ENCODE measurements around the gene GMDS. TPM values are rescaled to one million over a fixed set of nuclear protein-coding genes. Genes with fewer than 3 reads are reported as not detected.

Gene GMDS
- polyA plus RNA-seq, 1 donor (not counting 4 experiments of a cell fraction or from before 2014, with no cell fraction given) = 22.1 TPM

DNA sequence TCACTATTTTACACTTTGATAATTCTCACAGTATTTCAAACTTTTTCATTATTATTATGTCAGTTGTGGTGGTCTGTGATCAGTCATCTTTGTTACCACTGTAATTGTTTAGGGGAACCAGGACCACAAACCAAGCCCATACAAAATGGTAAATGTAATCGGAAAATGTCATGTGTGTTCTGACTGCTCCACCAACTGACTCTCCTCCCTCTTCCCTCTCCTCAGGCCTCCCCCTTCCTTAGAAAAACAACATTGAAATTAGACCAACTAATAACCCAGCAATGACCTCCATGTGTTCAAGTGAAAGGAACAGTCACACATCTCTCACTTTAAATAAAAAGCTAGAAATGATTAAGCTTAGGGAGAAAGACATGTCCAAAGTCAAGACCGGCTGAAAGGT is 63.8 kb downstream of the GMDS start:
- no peak for FAIRE-seq
- dilution Hi-C loops (cut with MboI; ENCODE audit: extremely low pct_ligation_motif_present, low sequenced_read_pairs) = no loop called here
- Histone ChIP-seq H3K27me3 (ENCODE audit: control insufficient read depth, extremely low read depth, insufficient read depth, low read length) (no peaks in the 10 kb centered on the region), H3K36me3 (ENCODE audit: control insufficient read depth in 2 of 2, extremely low read depth in 1 of 2, insufficient read depth in 2 of 2, low read length in 2 of 2) (no peaks in the 10 kb centered on the region), H4K20me1 (ENCODE audit: control insufficient read depth, extremely low read depth, insufficient read depth, low read length) (no peaks in the 10 kb centered on the region), H2AFZ (ENCODE audit: control insufficient read depth, low read length) (no peak overlapping the region), H3K4me3 (ENCODE audit: control insufficient read depth in 2 of 3, extremely low read depth in 1 of 3, insufficient read depth in 2 of 3, low read depth in 1 of 3, low read length in 3 of 3) (no peak overlapping the region), H3K9me1 (ENCODE audit: control insufficient read depth, extremely low read depth, insufficient read depth, low read length) (no peaks in the 10 kb centered on the region), H3K27ac (ENCODE audit: control insufficient read depth, insufficient read depth, low read length) (no peak overlapping the region), H3K9me3 (ENCODE audit: control insufficient read depth, low read depth, low read length) (no peaks in the 10 kb centered on the region), H3K79me2 (ENCODE audit: control insufficient read depth, insufficient read depth, low read length) (no peaks in the 10 kb centered on the region), H3K4me1 (ENCODE audit: control insufficient read depth, extremely low read depth, insufficient read depth, low read length) (no peaks in the 10 kb centered on the region), H3K9ac (ENCODE audit: control insufficient read depth, extremely low read depth, insufficient read depth, low read length) (no peak overlapping the region), H3K4me2 (ENCODE audit: control insufficient read depth, extremely low read depth, insufficient read depth, low read depth, low read length) (no peak overlapping the region)
- DNase-seq (ENCODE audit: low read depth, low spot score) = no peak
- TF ChIP-seq, protein P1, sequence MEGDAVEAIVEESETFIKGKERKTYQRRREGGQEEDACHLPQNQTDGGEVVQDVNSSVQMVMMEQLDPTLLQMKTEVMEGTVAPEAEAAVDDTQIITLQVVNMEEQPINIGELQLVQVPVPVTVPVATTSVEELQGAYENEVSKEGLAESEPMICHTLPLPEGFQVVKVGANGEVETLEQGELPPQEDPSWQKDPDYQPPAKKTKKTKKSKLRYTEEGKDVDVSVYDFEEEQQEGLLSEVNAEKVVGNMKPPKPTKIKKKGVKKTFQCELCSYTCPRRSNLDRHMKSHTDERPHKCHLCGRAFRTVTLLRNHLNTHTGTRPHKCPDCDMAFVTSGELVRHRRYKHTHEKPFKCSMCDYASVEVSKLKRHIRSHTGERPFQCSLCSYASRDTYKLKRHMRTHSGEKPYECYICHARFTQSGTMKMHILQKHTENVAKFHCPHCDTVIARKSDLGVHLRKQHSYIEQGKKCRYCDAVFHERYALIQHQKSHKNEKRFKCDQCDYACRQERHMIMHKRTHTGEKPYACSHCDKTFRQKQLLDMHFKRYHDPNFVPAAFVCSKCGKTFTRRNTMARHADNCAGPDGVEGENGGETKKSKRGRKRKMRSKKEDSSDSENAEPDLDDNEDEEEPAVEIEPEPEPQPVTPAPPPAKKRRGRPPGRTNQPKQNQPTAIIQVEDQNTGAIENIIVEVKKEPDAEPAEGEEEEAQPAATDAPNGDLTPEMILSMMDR (optimal IDR thresholded peaks at IDR 0.05 in 1 of 3, IDR thresholded peaks at IDR 0.05 in 1 of 3, conservative IDR thresholded peaks at IDR 0.05 in 1 of 3; ENCODE audit: extremely low read depth in 1 of 3, insufficient read depth in 2 of 3, low read length in 3 of 3) = no peak
- no peak for TF ChIP-seq EZH2 (IDR thresholded peaks at IDR 0.05; ENCODE audit: low read length)

DNA sequence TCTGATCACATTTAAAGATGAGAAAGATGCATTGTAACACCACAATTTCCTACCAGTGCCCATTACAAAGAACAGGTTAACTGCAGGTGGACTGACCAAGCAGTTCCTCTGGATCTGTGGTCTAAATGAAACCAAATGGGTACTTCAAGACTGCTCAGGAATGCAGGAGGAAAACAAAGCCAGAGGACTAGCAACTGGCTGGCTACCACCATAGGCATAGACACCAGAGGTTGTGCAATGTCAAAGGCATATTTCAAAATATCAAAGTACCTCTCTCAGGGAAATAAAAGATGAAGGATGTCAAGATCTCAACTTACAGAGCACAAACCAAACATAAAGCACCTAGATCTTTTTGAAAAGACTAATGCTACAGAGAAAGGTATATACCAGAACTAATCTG is 65.5 kb downstream of the GMDS start:
- Histone ChIP-seq H3K9ac (ENCODE audit: control insufficient read depth, extremely low read depth, insufficient read depth, low read length) (no peak overlapping the region), H3K9me3 (ENCODE audit: control insufficient read depth, low read depth, low read length) (no peaks in the 10 kb centered on the region), H3K27ac (ENCODE audit: control insufficient read depth, insufficient read depth, low read length) (no peak overlapping the region), H3K9me1 (ENCODE audit: control insufficient read depth, extremely low read depth, insufficient read depth, low read length) (no peaks in the 10 kb centered on the region), H2AFZ (ENCODE audit: control insufficient read depth, low read length) (no peak overlapping the region), H3K79me2 (ENCODE audit: control insufficient read depth, insufficient read depth, low read length) (peaks cover 2% of the 10 kb centered on the region), H3K27me3 (ENCODE audit: control insufficient read depth, extremely low read depth, insufficient read depth, low read length) (no peaks in the 10 kb centered on the region), H4K20me1 (ENCODE audit: control insufficient read depth, extremely low read depth, insufficient read depth, low read length) (no peaks in the 10 kb centered on the region), H3K4me3 (ENCODE audit: control insufficient read depth in 2 of 3, extremely low read depth in 1 of 3, insufficient read depth in 2 of 3, low read depth in 1 of 3, low read length in 3 of 3) (no peak overlapping the region), H3K36me3 (ENCODE audit: control insufficient read depth in 2 of 2, extremely low read depth in 1 of 2, insufficient read depth in 2 of 2, low read length in 2 of 2) (no peaks in the 10 kb centered on the region), H3K4me2 (ENCODE audit: control insufficient read depth, extremely low read depth, insufficient read depth, low read depth, low read length) (no peak overlapping the region), H3K4me1 (ENCODE audit: control insufficient read depth, extremely low read depth, insufficient read depth, low read length) (no peaks in the 10 kb centered on the region)
- TF ChIP-seq EZH2 (IDR thresholded peaks at IDR 0.05; ENCODE audit: low read length) = no peak
- FAIRE-seq (no peak), DNase-seq (ENCODE audit: low read depth, low spot score) (no peak)
- dilution Hi-C loops (cut with MboI; ENCODE audit: extremely low pct_ligation_motif_present, low sequenced_read_pairs) = no loop called here

DNA sequence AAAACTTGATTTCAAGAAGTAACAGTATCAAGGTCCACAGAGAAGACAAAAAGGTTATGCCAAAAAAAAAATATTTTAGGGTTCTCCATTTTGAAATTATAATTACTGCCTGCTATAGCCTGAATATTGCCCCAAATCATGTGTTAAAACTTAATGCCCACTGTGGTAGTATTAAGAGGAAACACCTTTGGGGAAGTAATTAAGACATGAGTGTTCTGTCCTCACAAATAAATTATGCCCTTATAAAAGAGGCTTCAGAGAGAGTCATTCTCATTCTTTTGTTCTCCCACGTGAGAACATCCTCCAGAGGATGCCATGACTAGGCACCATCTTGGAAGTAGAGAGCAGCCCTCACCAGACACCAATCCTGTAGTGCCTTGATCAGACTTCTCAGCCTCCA is 66.2 kb downstream of the GMDS start:
- FAIRE-seq (no peak), DNase-seq (ENCODE audit: low read depth, low spot score) (no peak)
- Histone ChIP-seq H3K9me1 (ENCODE audit: control insufficient read depth, extremely low read depth, insufficient read depth, low read length) (no peaks in the 10 kb centered on the region), H3K4me1 (ENCODE audit: control insufficient read depth, extremely low read depth, insufficient read depth, low read length) (no peaks in the 10 kb centered on the region), H3K27me3 (ENCODE audit: control insufficient read depth, extremely low read depth, insufficient read depth, low read length) (no peaks in the 10 kb centered on the region), H3K4me2 (ENCODE audit: control insufficient read depth, extremely low read depth, insufficient read depth, low read depth, low read length) (no peak overlapping the region), H3K9me3 (ENCODE audit: control insufficient read depth, low read depth, low read length) (no peaks in the 10 kb centered on the region), H3K79me2 (ENCODE audit: control insufficient read depth, insufficient read depth, low read length) (peaks cover 2% of the 10 kb centered on the region), H2AFZ (ENCODE audit: control insufficient read depth, low read length) (no peak overlapping the region), H3K36me3 (ENCODE audit: control insufficient read depth in 2 of 2, extremely low read depth in 1 of 2, insufficient read depth in 2 of 2, low read length in 2 of 2) (no peaks in the 10 kb centered on the region), H4K20me1 (ENCODE audit: control insufficient read depth, extremely low read depth, insufficient read depth, low read length) (no peaks in the 10 kb centered on the region), H3K9ac (ENCODE audit: control insufficient read depth, extremely low read depth, insufficient read depth, low read length) (no peak overlapping the region), H3K4me3 (ENCODE audit: control insufficient read depth in 2 of 3, extremely low read depth in 1 of 3, insufficient read depth in 2 of 3, low read depth in 1 of 3, low read length in 3 of 3) (no peak overlapping the region), H3K27ac (ENCODE audit: control insufficient read depth, insufficient read depth, low read length) (no peak overlapping the region)
- TF ChIP-seq, protein P1 (optimal IDR thresholded peaks at IDR 0.05 in 1 of 3, IDR thresholded peaks at IDR 0.05 in 1 of 3, conservative IDR thresholded peaks at IDR 0.05 in 1 of 3; ENCODE audit: extremely low read depth in 1 of 3, insufficient read depth in 2 of 3, low read length in 3 of 3) = no peak
- TF ChIP-seq EZH2 (IDR thresholded peaks at IDR 0.05; ENCODE audit: low read length) = no peak
- dilution Hi-C loops (cut with MboI; ENCODE audit: extremely low pct_ligation_motif_present, low sequenced_read_pairs) = no loop called here

Data from keratinocyte (primary cell).